Fibroblast of lung (primary cell): ENCODE results near the gene TBCK. TPM values are rescaled to one million over a fixed set of nuclear protein-coding genes. Genes with fewer than 3 reads are reported as not detected.

Experiments used
- DNase-seq, 2 donors: peaks; one replicate each; pipeline versions ENCODE4 v3.0.0 to v3.0.0-alpha.2; 2010; ENCODE audit warnings: low read depth in 2 of 2
- H2AFZ ChIP-seq: 2 replicates; pipeline ENCODE4 v1.5.1; 2012; ENCODE audit warnings: low read length, control low read depth, inconsistent platforms
- H3K27ac ChIP-seq: 2 replicates; pipeline ENCODE4 v1.5.1; 2011; ENCODE audit warnings: low read length, control low read depth; ENCODE audit not compliant: insufficient read depth
- H3K27me3 ChIP-seq: 2 replicates; pipeline ENCODE4 v1.5.1; 2011; ENCODE audit warnings: mild to moderate bottlenecking, low read length; ENCODE audit not compliant: control insufficient read depth, insufficient read depth
- H3K36me3 ChIP-seq: 2 replicates; pipeline ENCODE4 v1.5.1; 2011; ENCODE audit warnings: low read length; ENCODE audit not compliant: control insufficient read depth, insufficient read depth
- H3K4me1 ChIP-seq: 2 replicates; pipeline ENCODE4 v1.5.1; 2011; ENCODE audit warnings: low read length; ENCODE audit not compliant: control insufficient read depth, insufficient read depth; ENCODE audit errors: extremely low read depth
- H3K4me2 ChIP-seq: 2 replicates; pipeline ENCODE4 v1.5.1; 2011; ENCODE audit warnings: low read length, control low read depth; ENCODE audit not compliant: insufficient read depth; ENCODE audit errors: extremely low read depth
- H3K4me3 ChIP-seq, 4 experiments: fragments of 200-600 bp in 1 of 4; sonication (generic) in 1 of 4; replicated peaks in 1 of 4; 2 replicates each; pipeline ENCODE4 v1.5.1; 2011 to 2016; ENCODE audit warnings: low read length in 4 of 4, low read depth in 3 of 4, mild to moderate bottlenecking in 3 of 4, control low read depth in 2 of 4, inconsistent platforms in 1 of 4, mixed read lengths in 1 of 4; ENCODE audit not compliant: insufficient read depth in 1 of 4; ENCODE audit errors: control extremely low read depth in 1 of 4
- H3K79me2 ChIP-seq: 2 replicates; pipeline ENCODE4 v1.5.1; 2012; ENCODE audit warnings: mild to moderate bottlenecking, low read length, inconsistent platforms; ENCODE audit not compliant: control insufficient read depth, insufficient read depth
- H3K9ac ChIP-seq: 2 replicates; pipeline ENCODE4 v1.5.1; 2011; ENCODE audit warnings: mild to moderate bottlenecking, low read length, control low read depth; ENCODE audit not compliant: insufficient read depth
- H3K9me3 ChIP-seq: 2 replicates; pipeline ENCODE4 v1.5.1; 2012; ENCODE audit warnings: low read depth, low read length; ENCODE audit not compliant: control insufficient read depth, insufficient read depth
- H4K20me1 ChIP-seq: 2 replicates; pipeline ENCODE4 v1.5.1; 2011; ENCODE audit warnings: low read length; ENCODE audit not compliant: control insufficient read depth, insufficient read depth; ENCODE audit errors: extremely low read depth
- CTCF ChIP-seq, 2 donors: IDR thresholded peaks in 1 of 2; conservative IDR thresholded peaks in 1 of 2; 1 replicate in 1 of 2; 2 replicates in 1 of 2; pipeline ENCODE4 v1.5.1; 2011 to 2012; ENCODE audit warnings: low read length in 2 of 2, control low read depth in 1 of 2, inconsistent platforms in 1 of 2, low read depth in 1 of 2, mild to moderate bottlenecking in 1 of 2
- EZH2 ChIP-seq: IDR thresholded peaks from 2 replicates; pipeline ENCODE4 v1.5.1; 2012; ENCODE audit warnings: low read length, control low read depth, mild to moderate bottlenecking; ENCODE audit errors: missing control alignments
- polyA plus RNA-seq, 2 donors: library from polyadenylated mRNA; depleted of rRNA in 1 of 2; stranded (reverse) in 1 of 2; unstranded in 1 of 2; fragments of >200 nt; gene quantifications; 2 replicates each; pipeline ENCODE4 v1.2.1, GENCODE V29; 2011 to 2012; ENCODE audit warnings: missing spikeins in 1 of 2
- total RNA-seq: library from RNA; depleted of rRNA; stranded (reverse); fragments of >200 nt; gene quantifications from 2 replicates; pipeline ENCODE4 v1.2.1, GENCODE V29; 2014

TBCK gene
- total and polyA plus RNA-seq, 2 donors (not counting 1 experiment from before 2014, with no cell fraction given): 29.0 to 69.9 TPM

- Histone ChIP-seq H4K20me1 (no peaks in the 10 kb centered on the region), H3K9ac (no peak overlapping the region), H3K4me2 (peak overlapping the region; percentile 56), H3K4me3 (no peak overlapping the region), H3K4me1 (peaks cover 8% of the 10 kb centered on the region), H3K27ac (peak overlapping the region; percentile 32), H2AFZ (no peak overlapping the region), H3K27me3 (no peaks in the 10 kb centered on the region), H3K9me3 (no peaks in the 10 kb centered on the region), H3K36me3 (no peaks in the 10 kb centered on the region), H3K79me2 (peaks cover 49% of the 10 kb centered on the region)
- DNase-seq: peak in 1 of 2 donors; percentile 24
- TF ChIP-seq EZH2 (no peak), CTCF (conservative IDR thresholded peaks at IDR 0.05 in 1 of 2, IDR thresholded peaks at IDR 0.05 in 1 of 2; ENCODE audit: low read depth in 1 of 2, low read length in 2 of 2) (no peak)
Measured at GRCh38 chr4:106312997-106313522, 2.9 kb downstream of the TBCK start.

- Histone ChIP-seq H3K9me3 (no peaks in the 10 kb centered on the region), H3K9ac (no peak overlapping the region), H3K36me3 (no peaks in the 10 kb centered on the region), H3K27ac (no peak overlapping the region), H2AFZ (no peak overlapping the region), H3K79me2 (peaks cover 42% of the 10 kb centered on the region), H3K4me1 (peaks cover 5% of the 10 kb centered on the region), H3K4me3 (no peak overlapping the region), H3K4me2 (peak overlapping the region; percentile 70), H3K27me3 (no peaks in the 10 kb centered on the region), H4K20me1 (no peaks in the 10 kb centered on the region)
- DNase-seq: peak; percentile 6 to 58
- TF ChIP-seq CTCF (conservative IDR thresholded peaks at IDR 0.05 in 1 of 2, IDR thresholded peaks at IDR 0.05 in 1 of 2; ENCODE audit: low read depth in 1 of 2, low read length in 2 of 2) (no peak), EZH2 (no peak)
Measured at GRCh38 chr4:106312377-106312776, 3.6 kb downstream of the TBCK start.

- no peaks in the 10 kb centered on the region for H3K27me3 ChIP-seq
- H3K4me2 ChIP-seq: no peak overlapping the region
- no peaks in the 10 kb centered on the region for H3K9me3 ChIP-seq
- no peak for DNase-seq
- no peak overlapping the region for H2AFZ ChIP-seq
- no peak overlapping the region for H3K9ac ChIP-seq
- H3K27ac ChIP-seq: no peak overlapping the region
- H3K79me2 ChIP-seq: peaks cover 5% of the 10 kb centered on the region
- no peak for TF ChIP-seq EZH2
- H4K20me1 ChIP-seq: no peaks in the 10 kb centered on the region
- no peak overlapping the region for H3K4me3 ChIP-seq
- H3K4me1 ChIP-seq: no peaks in the 10 kb centered on the region
- no peaks in the 10 kb centered on the region for H3K36me3 ChIP-seq
Measured at GRCh38 chr4:106306561-106306960, 9.4 kb downstream of the TBCK start.
